ENCODE measurements around the gene MPV17L2. TPM values are rescaled to one million over a fixed set of nuclear protein-coding genes. Genes with fewer than 3 reads are reported as not detected.

The MPV17L2 gene
- polyA plus RNA-seq, 1 donor from 2014 or later, result 17.7 TPM

GRCh38 chr19:18171605-18172327 lies 21.3 kb upstream of the MPV17L2 start:
- Histone ChIP-seq H3K27ac (ENCODE audit: low read length) (no peak overlapping the region), H3K79me2 (replicated peaks; ENCODE audit: insufficient read depth, low read length) (no peaks in the 10 kb centered on the region)

GRCh38 chr19:18172331-18173053 lies 20.5 kb upstream of the MPV17L2 start:
- no peaks in the 10 kb centered on the region for H3F3A ChIP-seq (ENCODE audit: insufficient read depth, low read length, poor library complexity, severe bottlenecking)
- H3K27ac ChIP-seq (ENCODE audit: low read length), result no peak overlapping the region
- H4K20me1 ChIP-seq (ENCODE audit: insufficient read depth), result no peaks in the 10 kb centered on the region
- TF ChIP-seq RAD21 (conservative IDR thresholded peaks at IDR 0.05), result no peak
- no peak for TF ChIP-seq SMC3 (conservative IDR thresholded peaks at IDR 0.05; ENCODE audit: poor library complexity)
- TF ChIP-seq, protein P1, sequence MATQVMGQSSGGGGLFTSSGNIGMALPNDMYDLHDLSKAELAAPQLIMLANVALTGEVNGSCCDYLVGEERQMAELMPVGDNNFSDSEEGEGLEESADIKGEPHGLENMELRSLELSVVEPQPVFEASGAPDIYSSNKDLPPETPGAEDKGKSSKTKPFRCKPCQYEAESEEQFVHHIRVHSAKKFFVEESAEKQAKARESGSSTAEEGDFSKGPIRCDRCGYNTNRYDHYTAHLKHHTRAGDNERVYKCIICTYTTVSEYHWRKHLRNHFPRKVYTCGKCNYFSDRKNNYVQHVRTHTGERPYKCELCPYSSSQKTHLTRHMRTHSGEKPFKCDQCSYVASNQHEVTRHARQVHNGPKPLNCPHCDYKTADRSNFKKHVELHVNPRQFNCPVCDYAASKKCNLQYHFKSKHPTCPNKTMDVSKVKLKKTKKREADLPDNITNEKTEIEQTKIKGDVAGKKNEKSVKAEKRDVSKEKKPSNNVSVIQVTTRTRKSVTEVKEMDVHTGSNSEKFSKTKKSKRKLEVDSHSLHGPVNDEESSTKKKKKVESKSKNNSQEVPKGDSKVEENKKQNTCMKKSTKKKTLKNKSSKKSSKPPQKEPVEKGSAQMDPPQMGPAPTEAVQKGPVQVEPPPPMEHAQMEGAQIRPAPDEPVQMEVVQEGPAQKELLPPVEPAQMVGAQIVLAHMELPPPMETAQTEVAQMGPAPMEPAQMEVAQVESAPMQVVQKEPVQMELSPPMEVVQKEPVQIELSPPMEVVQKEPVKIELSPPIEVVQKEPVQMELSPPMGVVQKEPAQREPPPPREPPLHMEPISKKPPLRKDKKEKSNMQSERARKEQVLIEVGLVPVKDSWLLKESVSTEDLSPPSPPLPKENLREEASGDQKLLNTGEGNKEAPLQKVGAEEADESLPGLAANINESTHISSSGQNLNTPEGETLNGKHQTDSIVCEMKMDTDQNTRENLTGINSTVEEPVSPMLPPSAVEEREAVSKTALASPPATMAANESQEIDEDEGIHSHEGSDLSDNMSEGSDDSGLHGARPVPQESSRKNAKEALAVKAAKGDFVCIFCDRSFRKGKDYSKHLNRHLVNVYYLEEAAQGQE (IDR thresholded peaks at IDR 0.05; ENCODE audit: borderline replicate concordance), result no peak
- TF ChIP-seq EZH2 (IDR thresholded peaks at IDR 0.05; ENCODE audit: borderline replicate concordance, insufficient read depth, low read length, poor library complexity, severe bottlenecking), result no peak
- no peak for TF ChIP-seq POLR2AphosphoS5 (IDR thresholded peaks at IDR 0.05)
- TF ChIP-seq TAF1 (IDR thresholded peaks at IDR 0.05; ENCODE audit: low read depth), result no peak

More at GRCh38 chr19:18171605-18172327, 21.3 kb upstream of the MPV17L2 start:
- H3K9me3 ChIP-seq (ENCODE audit: low read length), result no peaks in the 10 kb centered on the region
- H3K9me2 ChIP-seq (ENCODE audit: insufficient read depth, low read length), result no peaks in the 10 kb centered on the region
- no peak overlapping the region for H3K9ac ChIP-seq (ENCODE audit: low read length)
- no peak overlapping the region for H2AFZ ChIP-seq (ENCODE audit: low read depth, low read length)
- H3K4me2 ChIP-seq (ENCODE audit: low read length), result no peak overlapping the region
- TF ChIP-seq RAD21 (conservative IDR thresholded peaks at IDR 0.05), result no peak
- TF ChIP-seq, protein P1 (IDR thresholded peaks at IDR 0.05; ENCODE audit: borderline replicate concordance), result no peak
- no peak for TF ChIP-seq POLR2AphosphoS5 (IDR thresholded peaks at IDR 0.05)
- TF ChIP-seq MXI1 (conservative IDR thresholded peaks at IDR 0.05; ENCODE audit: poor library complexity, severe bottlenecking), result no peak
- TF ChIP-seq CTCF (IDR thresholded peaks at IDR 0.05; ENCODE audit: poor library complexity, severe bottlenecking), result no peak
- no peak for TF ChIP-seq EP300 (conservative IDR thresholded peaks at IDR 0.05; ENCODE audit: poor library complexity, severe bottlenecking)
- TF ChIP-seq TAF1 (IDR thresholded peaks at IDR 0.05; ENCODE audit: low read depth), result no peak
- TF ChIP-seq SMC3 (conservative IDR thresholded peaks at IDR 0.05; ENCODE audit: poor library complexity), result no peak
- TF ChIP-seq EZH2 (IDR thresholded peaks at IDR 0.05; ENCODE audit: borderline replicate concordance, insufficient read depth, low read length, poor library complexity, severe bottlenecking), result no peak
- H4K20me1 ChIP-seq (ENCODE audit: insufficient read depth), result no peaks in the 10 kb centered on the region
- no peaks in the 10 kb centered on the region for H3K36me3 ChIP-seq (ENCODE audit: insufficient read depth, low read length)
- peaks cover 24% of the 10 kb centered on the region for H3K27me3 ChIP-seq (ENCODE audit: insufficient read depth, low read depth, low read length)
- no peaks in the 10 kb centered on the region for H3F3A ChIP-seq (ENCODE audit: insufficient read depth, low read length, poor library complexity, severe bottlenecking)
- no peak overlapping the region for H3K4me3 ChIP-seq (ENCODE audit: low read length)

More at GRCh38 chr19:18172331-18173053, 20.5 kb upstream of the MPV17L2 start:
- H3K79me2 ChIP-seq (replicated peaks; ENCODE audit: insufficient read depth, low read length), result no peaks in the 10 kb centered on the region
- no peak overlapping the region for H3K4me3 ChIP-seq (ENCODE audit: low read length)
- peaks cover 24% of the 10 kb centered on the region for H3K27me3 ChIP-seq (ENCODE audit: insufficient read depth, low read depth, low read length)
- no peaks in the 10 kb centered on the region for H3K9me2 ChIP-seq (ENCODE audit: insufficient read depth, low read length)
- H3K36me3 ChIP-seq (ENCODE audit: insufficient read depth, low read length), result no peaks in the 10 kb centered on the region
- no peaks in the 10 kb centered on the region for H3K9me3 ChIP-seq (ENCODE audit: low read length)
- no peak overlapping the region for H3K4me2 ChIP-seq (ENCODE audit: low read length)
- no peak overlapping the region for H2AFZ ChIP-seq (ENCODE audit: low read depth, low read length)
- no peak overlapping the region for H3K9ac ChIP-seq (ENCODE audit: low read length)
